ENCODE results near the gene TRIM46.
A peak's percentile ranks its signal among the peaks of the same experiment; 100 is the strongest.

DNA sequence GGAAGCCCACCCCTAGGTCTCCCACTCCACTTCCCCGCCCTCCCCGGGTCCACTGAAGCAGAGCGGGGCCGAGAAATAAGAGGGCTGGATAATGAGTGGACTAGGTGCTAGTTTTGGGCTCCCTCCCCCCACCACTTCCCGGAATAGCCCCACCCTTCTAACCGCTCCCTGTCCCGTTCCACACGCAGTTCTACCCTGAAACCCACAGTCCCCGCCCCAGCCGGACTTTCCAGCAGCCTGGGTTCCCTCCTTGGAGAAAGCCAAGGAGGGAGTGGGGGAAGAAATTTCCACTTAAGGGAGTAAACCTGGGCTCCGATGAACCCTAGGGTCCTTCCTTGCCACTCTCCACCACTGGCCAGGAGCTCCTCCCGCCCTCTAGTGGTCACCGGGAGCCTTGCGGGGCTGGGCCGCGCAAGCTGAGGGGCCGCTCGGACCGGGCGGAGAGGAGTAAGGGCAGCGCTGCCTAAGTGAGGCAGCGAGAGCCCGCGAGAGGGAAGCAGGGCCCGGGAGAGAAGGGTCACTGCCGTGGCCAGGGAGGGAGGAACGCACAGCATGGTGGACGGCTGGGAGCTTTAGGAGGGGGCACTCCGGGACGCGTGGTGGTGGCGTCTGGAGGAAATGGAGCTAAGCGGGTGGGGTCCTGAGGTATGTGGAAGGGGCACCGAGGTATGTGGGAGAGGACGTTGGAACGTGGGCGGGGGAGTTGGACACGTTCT is 19.8 kb downstream of the TRIM46 start:
- no peak for TF ChIP-seq EZH2 (IDR thresholded peaks at IDR 0.05; ENCODE audit: low read length)
- TF ChIP-seq CTCF (optimal IDR thresholded peaks at IDR 0.05 in 1 of 3, IDR thresholded peaks at IDR 0.05 in 1 of 3, conservative IDR thresholded peaks at IDR 0.05 in 1 of 3; ENCODE audit: extremely low read depth in 1 of 3, insufficient read depth in 2 of 3, low read length in 3 of 3) = peak; percentile 88 to 97 (median 88)

All from keratinocyte (primary cell).